DND-41 (cell line): ENCODE measurements around the gene SSTR4.

Experiments used
- EZH2 ChIP-seq: IDR thresholded peaks from 3 replicates; pipeline ENCODE4 v1.6.1; 2012; ENCODE audit warnings: borderline replicate concordance, low read depth, mild to moderate bottlenecking, moderate library complexity, low read length, inconsistent platforms; ENCODE audit not compliant: severe bottlenecking
- TF ChIP-seq, protein P1 (sequence below): IDR thresholded peaks from 2 replicates; pipeline ENCODE4 v1.5.1; 2012; ENCODE audit warnings: borderline replicate concordance, low read length, moderate library complexity, mild to moderate bottlenecking; ENCODE audit not compliant: poor library complexity, severe bottlenecking; ENCODE audit errors: extremely low read depth

GRCh38 chr20:23017516-23017915, 17.6 kb upstream of the SSTR4 start:
- TF ChIP-seq, protein P1, sequence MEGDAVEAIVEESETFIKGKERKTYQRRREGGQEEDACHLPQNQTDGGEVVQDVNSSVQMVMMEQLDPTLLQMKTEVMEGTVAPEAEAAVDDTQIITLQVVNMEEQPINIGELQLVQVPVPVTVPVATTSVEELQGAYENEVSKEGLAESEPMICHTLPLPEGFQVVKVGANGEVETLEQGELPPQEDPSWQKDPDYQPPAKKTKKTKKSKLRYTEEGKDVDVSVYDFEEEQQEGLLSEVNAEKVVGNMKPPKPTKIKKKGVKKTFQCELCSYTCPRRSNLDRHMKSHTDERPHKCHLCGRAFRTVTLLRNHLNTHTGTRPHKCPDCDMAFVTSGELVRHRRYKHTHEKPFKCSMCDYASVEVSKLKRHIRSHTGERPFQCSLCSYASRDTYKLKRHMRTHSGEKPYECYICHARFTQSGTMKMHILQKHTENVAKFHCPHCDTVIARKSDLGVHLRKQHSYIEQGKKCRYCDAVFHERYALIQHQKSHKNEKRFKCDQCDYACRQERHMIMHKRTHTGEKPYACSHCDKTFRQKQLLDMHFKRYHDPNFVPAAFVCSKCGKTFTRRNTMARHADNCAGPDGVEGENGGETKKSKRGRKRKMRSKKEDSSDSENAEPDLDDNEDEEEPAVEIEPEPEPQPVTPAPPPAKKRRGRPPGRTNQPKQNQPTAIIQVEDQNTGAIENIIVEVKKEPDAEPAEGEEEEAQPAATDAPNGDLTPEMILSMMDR = no peak
- no peak for TF ChIP-seq EZH2
